RWPE2 (cell line): ENCODE data around the gene ITPR3.

ENCODE experiments used
- ATAC-seq: fragments of 200-7000 bp; cut with Tn5 transposase; 3 replicates; pipeline ENCODE4 v1.9.1; 2021; ENCODE audit warnings: low read depth
- DNase-seq: peaks from one replicate; pipeline ENCODE4 v3.0.0-alpha.2; 2020; ENCODE audit warnings: low spot score
- H3K27ac ChIP-seq: fragments of 450-650 bp; 2 replicates; pipeline ENCODE4 v1.5.1; 2017; ENCODE audit warnings: mild to moderate bottlenecking; ENCODE audit not compliant: poor library complexity, severe bottlenecking
- H3K27me3 ChIP-seq: fragments of 250-450 bp; sonication (Bioruptor Pico); 2 replicates; pipeline ENCODE4 v1.5.1; 2021; ENCODE audit warnings: mild to moderate bottlenecking, moderate library complexity; ENCODE audit not compliant: insufficient read depth, poor library complexity, severe bottlenecking
- H3K36me3 ChIP-seq: fragments of 250-450 bp; sonication (Bioruptor Pico); 2 replicates; pipeline ENCODE4 v1.5.1; 2020; ENCODE audit warnings: low read depth, mild to moderate bottlenecking, moderate library complexity
- H3K4me1 ChIP-seq: fragments of 250-450 bp; sonication (Bioruptor Pico); 2 replicates; pipeline ENCODE4 v1.5.1; 2021; ENCODE audit warnings: mild to moderate bottlenecking, moderate library complexity; ENCODE audit not compliant: insufficient read depth, poor library complexity, severe bottlenecking
- H3K4me3 ChIP-seq: fragments of 250-450 bp; sonication (Bioruptor Pico); 2 replicates; pipeline ENCODE4 v1.5.1; 2021; ENCODE audit warnings: mild to moderate bottlenecking, moderate library complexity; ENCODE audit not compliant: severe bottlenecking
- H3K9me3 ChIP-seq: fragments of 250-450 bp; sonication (Bioruptor Pico); 2 replicates; pipeline ENCODE4 v1.5.1; 2021; ENCODE audit warnings: mild to moderate bottlenecking, moderate library complexity; ENCODE audit not compliant: severe bottlenecking
- CTCF ChIP-seq: fragments of 450-650 bp; IDR thresholded peaks from one replicate; pipeline ENCODE4 v1.5.1; 2017; ENCODE audit warnings: mild to moderate bottlenecking, moderate library complexity; ENCODE audit not compliant: poor library complexity, severe bottlenecking

Gene ITPR3

DNA sequence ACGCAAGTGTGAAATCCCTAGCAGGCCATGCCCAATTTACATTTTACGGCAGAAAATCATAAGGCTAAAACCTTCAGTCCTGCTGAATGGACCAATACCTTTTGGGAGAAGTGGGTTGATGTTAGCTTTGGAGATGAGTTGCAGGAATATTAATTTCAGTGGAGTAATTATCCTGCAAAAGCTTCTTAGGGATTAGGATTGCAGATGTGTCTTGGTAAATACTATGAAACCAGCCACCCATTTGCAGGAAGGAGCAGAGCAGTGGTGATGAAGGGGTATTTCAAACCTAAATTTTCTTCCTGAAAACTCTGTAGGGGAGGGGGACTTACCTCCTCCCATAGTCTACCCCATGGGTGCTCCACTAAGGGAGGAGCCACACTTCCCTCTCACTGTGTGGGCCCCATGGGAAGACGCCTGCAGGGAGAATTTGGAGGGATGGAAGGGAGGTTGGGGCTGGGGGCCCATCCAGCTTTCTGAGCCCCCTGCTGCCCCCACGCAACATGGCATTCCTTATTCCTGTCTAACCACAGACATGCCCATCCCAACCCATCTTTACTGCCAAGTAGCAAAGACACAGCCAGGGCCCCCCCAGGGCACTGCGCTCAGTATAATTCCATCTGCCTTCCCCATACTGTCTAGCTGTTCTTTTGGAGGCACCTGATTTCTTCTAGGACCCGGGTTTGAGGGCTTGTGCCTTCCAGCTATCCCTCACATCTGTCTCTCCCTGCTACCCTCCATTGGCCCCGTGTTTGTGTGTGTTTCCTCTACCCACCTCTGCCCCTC is 105.0 kb downstream of the ITPR3 start:
- TF ChIP-seq CTCF: no peak
- DNase-seq: no peak
- Histone ChIP-seq H3K4me3 (no peak overlapping the region), H3K36me3 (no peaks in the 10 kb centered on the region), H3K9me3 (no peaks in the 10 kb centered on the region), H3K4me1 (no peaks in the 10 kb centered on the region), H3K27ac (no peak overlapping the region), H3K27me3 (peaks cover 5% of the 10 kb centered on the region)
- no peak for ATAC-seq

GRCh38 chr6:33726696-33727095 is 105.6 kb downstream of the ITPR3 start:
- ATAC-seq: no peak
- no peak for DNase-seq
- Histone ChIP-seq H3K9me3 (no peaks in the 10 kb centered on the region), H3K27me3 (peaks cover 5% of the 10 kb centered on the region), H3K27ac (no peak overlapping the region), H3K36me3 (no peaks in the 10 kb centered on the region), H3K4me1 (no peaks in the 10 kb centered on the region), H3K4me3 (no peak overlapping the region)
- TF ChIP-seq CTCF: no peak

DNA sequence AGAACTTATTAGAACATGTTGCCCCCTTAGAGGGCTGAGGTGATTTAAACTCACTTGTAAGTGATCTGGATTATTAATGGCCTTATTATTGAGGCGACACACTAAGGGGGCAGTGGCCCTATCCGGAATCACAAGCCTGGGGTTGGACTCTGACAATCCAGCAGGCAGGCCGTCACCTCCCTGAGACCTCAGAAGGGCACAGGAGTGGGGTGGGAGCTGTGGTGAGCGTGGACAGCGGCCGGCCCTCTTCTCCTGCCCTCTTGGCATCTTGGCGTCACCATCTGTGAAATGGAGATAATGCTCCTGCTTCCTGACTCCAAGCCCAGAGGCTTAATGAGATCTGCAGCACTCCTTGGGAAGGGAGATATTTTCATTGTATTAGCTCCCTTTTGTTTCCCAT is 106.0 kb downstream of the ITPR3 start:
- H3K4me3 ChIP-seq: no peak overlapping the region

DNA sequence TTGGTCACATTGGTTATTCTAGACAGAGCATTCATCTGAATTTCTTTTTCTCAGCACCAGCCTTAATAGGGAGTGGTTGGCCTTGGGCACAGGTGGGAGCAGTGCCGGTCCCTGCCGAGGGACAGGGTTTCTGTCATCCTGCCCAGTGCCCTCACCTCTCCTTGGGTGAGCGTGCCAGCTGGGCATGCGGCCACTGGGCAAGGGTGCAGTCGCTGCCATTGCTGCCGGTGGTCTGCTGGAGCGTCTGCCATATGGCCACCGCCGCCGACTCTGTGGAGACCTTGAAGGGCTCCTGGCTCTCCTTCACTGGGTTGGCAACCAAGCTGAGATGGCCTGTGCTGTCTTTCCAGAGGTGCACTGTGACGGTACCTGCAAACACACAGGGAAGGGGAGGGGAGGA is 106.8 kb downstream of the ITPR3 start:
- H3K27me3 ChIP-seq: peaks cover 5% of the 10 kb centered on the region
- ATAC-seq: no peak
- H3K9me3 ChIP-seq: no peaks in the 10 kb centered on the region
- no peak for TF ChIP-seq CTCF
- H3K27ac ChIP-seq: no peak overlapping the region
- no peaks in the 10 kb centered on the region for H3K36me3 ChIP-seq
- H3K4me3 ChIP-seq: no peak overlapping the region
- no peak for DNase-seq
- no peaks in the 10 kb centered on the region for H3K4me1 ChIP-seq

More for the DNA sequence above, 106.0 kb downstream of the ITPR3 start:
- Histone ChIP-seq H3K4me1 (no peaks in the 10 kb centered on the region), H3K27me3 (peaks cover 5% of the 10 kb centered on the region), H3K9me3 (no peaks in the 10 kb centered on the region), H3K36me3 (no peaks in the 10 kb centered on the region), H3K27ac (no peak overlapping the region)
- DNase-seq (no peak), ATAC-seq (no peak)
- no peak for TF ChIP-seq CTCF

GRCh38 chr6:33728438-33728837 is 107.3 kb downstream of the ITPR3 start:
- DNase-seq: no peak
- no peak overlapping the region for H3K27ac ChIP-seq
- H3K4me1 ChIP-seq: no peaks in the 10 kb centered on the region
- no peak for TF ChIP-seq CTCF
- H3K4me3 ChIP-seq: no peak overlapping the region
- no peaks in the 10 kb centered on the region for H3K9me3 ChIP-seq
- H3K36me3 ChIP-seq: no peaks in the 10 kb centered on the region
- peaks cover 1% of the 10 kb centered on the region for H3K27me3 ChIP-seq
- ATAC-seq: no peak
